Mesenchymal stem cell (in vitro differentiated cells and primary cell): ENCODE measurements around the gene APOM.

ENCODE experiments used
- DNase-seq: peaks from one replicate; pipeline ENCODE4 v3.0.0-alpha.2; 2013
- H2AFZ ChIP-seq: one replicate; pipeline ENCODE4 v1.6.1; 2013; ENCODE audit warnings: low read depth, mild to moderate bottlenecking, control low read depth, inconsistent platforms, low read length, moderate library complexity
- H2AK5ac ChIP-seq: 2 replicates; pipeline ENCODE4 v1.6.1; 2013; ENCODE audit warnings: low read length, moderate library complexity, mild to moderate bottlenecking, inconsistent platforms; ENCODE audit not compliant: severe bottlenecking
- H2BK120ac ChIP-seq: one replicate; pipeline ENCODE4 v1.6.1; 2013; ENCODE audit warnings: low read depth, mild to moderate bottlenecking, inconsistent platforms, low read length, moderate library complexity
- H2BK12ac ChIP-seq, 2 experiments: one replicate each; pipeline ENCODE4 v1.6.1; 2013; ENCODE audit warnings: inconsistent platforms in 2 of 2, low read length in 2 of 2, mild to moderate bottlenecking in 2 of 2, moderate library complexity in 2 of 2, control low read depth in 1 of 2
- H2BK15ac ChIP-seq: one replicate; pipeline ENCODE4 v1.6.1; 2013; ENCODE audit warnings: mild to moderate bottlenecking, low read depth, inconsistent platforms; ENCODE audit not compliant: poor library complexity, severe bottlenecking
- H2BK5ac ChIP-seq: 2 replicates; pipeline ENCODE4 v1.6.1; 2013; ENCODE audit warnings: low read depth, mild to moderate bottlenecking, low read length, control low read depth, inconsistent platforms; ENCODE audit not compliant: poor library complexity, severe bottlenecking
- H3K14ac ChIP-seq, 2 experiments: one replicate each; pipeline ENCODE4 v1.6.1; 2013; ENCODE audit warnings: inconsistent platforms in 2 of 2, low read length in 2 of 2, control low read depth in 1 of 2, mild to moderate bottlenecking in 1 of 2, moderate library complexity in 1 of 2
- H3K18ac ChIP-seq, 2 experiments: one replicate each; pipeline ENCODE4 v1.6.1; 2013; ENCODE audit warnings: inconsistent platforms in 2 of 2, low read length in 2 of 2, control low read depth in 1 of 2, low read depth in 1 of 2, mild to moderate bottlenecking in 1 of 2
- H3K23ac ChIP-seq, 2 experiments: one replicate each; pipeline ENCODE4 v1.6.1; 2013; ENCODE audit warnings: inconsistent platforms in 2 of 2, low read length in 2 of 2, mild to moderate bottlenecking in 2 of 2, moderate library complexity in 2 of 2, control low read depth in 1 of 2
- H3K27ac ChIP-seq: 2 replicates; pipeline ENCODE4 v1.5.1; 2013; ENCODE audit warnings: mild to moderate bottlenecking, moderate library complexity, low read length, control low read depth, inconsistent platforms; ENCODE audit not compliant: poor library complexity, severe bottlenecking
- H3K27me3 ChIP-seq, 2 experiments: 2 replicates each; pipeline versions ENCODE4 v1.6.1 to v1.7.0; 2013; ENCODE audit warnings: low read length in 2 of 2, mild to moderate bottlenecking in 2 of 2, moderate library complexity in 2 of 2, control low read depth in 1 of 2, inconsistent platforms in 1 of 2; ENCODE audit not compliant: control insufficient read depth in 1 of 2, insufficient read depth in 1 of 2
- H3K36me3 ChIP-seq, 2 experiments: 2 replicates each; pipeline versions ENCODE4 v1.6.1 to v1.7.0; 2013; ENCODE audit warnings: low read length in 2 of 2, control low read depth in 1 of 2, inconsistent platforms in 1 of 2, low read depth in 1 of 2, mild to moderate bottlenecking in 1 of 2; ENCODE audit not compliant: insufficient read depth in 2 of 2, control insufficient read depth in 1 of 2
- H3K4ac ChIP-seq, 2 experiments: one replicate each; pipeline ENCODE4 v1.6.1; 2013; ENCODE audit warnings: inconsistent platforms in 2 of 2, low read length in 2 of 2, mild to moderate bottlenecking in 2 of 2, moderate library complexity in 2 of 2, control low read depth in 1 of 2, low read depth in 1 of 2
- H3K4me1 ChIP-seq: 2 replicates; pipeline ENCODE4 v1.6.1; 2013; ENCODE audit warnings: low read depth, low read length, control low read depth; ENCODE audit not compliant: control insufficient read depth, insufficient read depth
- H3K4me2 ChIP-seq: 2 replicates; pipeline ENCODE4 v1.6.1; 2013; ENCODE audit warnings: low read length, mild to moderate bottlenecking, inconsistent platforms; ENCODE audit not compliant: poor library complexity, severe bottlenecking
- H3K4me3 ChIP-seq, 2 experiments: 2 replicates each; pipeline versions ENCODE4 v1.5.1 to v1.7.0; 2013; ENCODE audit warnings: low read length in 2 of 2, mild to moderate bottlenecking in 2 of 2, control low read depth in 1 of 2, low read depth in 1 of 2; ENCODE audit not compliant: insufficient read depth in 1 of 2
- H3K79me1 ChIP-seq: replicated peaks from 2 replicates; pipeline ENCODE4 v1.6.1; 2013; ENCODE audit warnings: mild to moderate bottlenecking, control low read depth, low read length, inconsistent platforms; ENCODE audit not compliant: poor library complexity, severe bottlenecking
- H3K9ac ChIP-seq: 2 replicates; pipeline ENCODE4 v1.7.0; 2013; ENCODE audit warnings: mild to moderate bottlenecking, low read length, moderate library complexity
- H3K9me3 ChIP-seq: 2 replicates; pipeline ENCODE4 v1.7.0; 2013; ENCODE audit warnings: mild to moderate bottlenecking, low read length; ENCODE audit not compliant: control insufficient read depth
- H4K8ac ChIP-seq: one replicate; pipeline ENCODE4 v1.6.1; 2013; ENCODE audit warnings: inconsistent platforms, mild to moderate bottlenecking, low read length, moderate library complexity
- H4K91ac ChIP-seq: one replicate; pipeline ENCODE4 v1.6.1; 2013; ENCODE audit warnings: mild to moderate bottlenecking, low read length, inconsistent platforms
- WGBS: methylation state at CpG from one replicate; pipeline ENCODE4 v1.1.7; 2013; ENCODE audit warnings: mixed read lengths; 5-methylcytosine and 5-hydroxymethylcytosine counted together

Gene APOM

DNA sequence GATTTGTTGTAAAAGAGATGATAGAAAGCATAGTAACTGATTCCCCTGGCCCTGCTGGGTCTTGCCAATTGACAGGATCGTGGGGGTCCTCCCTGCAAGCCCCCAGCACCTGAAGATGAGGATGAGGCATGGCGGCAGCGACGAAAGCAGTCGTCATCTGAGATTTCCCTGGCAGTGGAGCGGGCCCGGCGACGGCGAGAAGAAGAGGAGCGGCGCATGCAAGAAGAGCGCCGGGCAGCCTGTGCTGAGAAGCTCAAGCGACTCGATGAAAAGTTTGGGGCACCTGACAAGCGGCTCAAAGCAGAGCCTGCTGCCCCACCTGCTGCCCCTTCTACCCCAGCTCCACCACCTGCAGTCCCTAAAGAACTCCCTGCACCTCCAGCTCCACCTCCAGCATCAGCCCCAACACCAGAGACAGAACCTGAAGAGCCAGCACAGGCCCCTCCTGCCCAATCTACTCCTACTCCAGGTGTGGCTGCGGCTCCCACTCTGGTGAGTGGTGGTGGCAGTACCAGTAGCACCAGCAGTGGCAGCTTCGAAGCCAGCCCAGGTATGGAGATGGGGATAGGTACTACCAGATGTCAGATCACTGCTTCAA lies 27.9 kb upstream of the APOM start:
- H3K9me3 ChIP-seq: no peaks in the 10 kb centered on the region
- H2BK120ac ChIP-seq: no peak overlapping the region
- peaks cover 18% of the 10 kb centered on the region for H3K79me1 ChIP-seq
- H3K27ac ChIP-seq: no peak overlapping the region
- no peak overlapping the region for H2AFZ ChIP-seq
- H3K4me3 ChIP-seq: no peak overlapping the region
- no peak overlapping the region for H3K23ac ChIP-seq
- no peak overlapping the region for H2BK15ac ChIP-seq
- H3K14ac ChIP-seq: no peak overlapping the region
- peaks cover 93 to 98% of the 10 kb centered on the region in 2 experiments for H3K36me3 ChIP-seq
- H4K8ac ChIP-seq: no peak overlapping the region
- H3K18ac ChIP-seq: no peak overlapping the region
- peaks cover 7% of the 10 kb centered on the region for H3K4me1 ChIP-seq
- H2BK12ac ChIP-seq: no peak overlapping the region
- no peak overlapping the region for H2BK5ac ChIP-seq
- H4K91ac ChIP-seq: no peak overlapping the region
- no peak overlapping the region for H3K9ac ChIP-seq
- no peak overlapping the region for H2AK5ac ChIP-seq
- DNase-seq: no peak
- no peak overlapping the region for H3K4ac ChIP-seq
- H3K4me2 ChIP-seq: no peak overlapping the region
- 99% methylated on average over 19 of the region's 19 CpGs for WGBS
- H3K27me3 ChIP-seq: no peaks in the 10 kb centered on the region

DNA sequence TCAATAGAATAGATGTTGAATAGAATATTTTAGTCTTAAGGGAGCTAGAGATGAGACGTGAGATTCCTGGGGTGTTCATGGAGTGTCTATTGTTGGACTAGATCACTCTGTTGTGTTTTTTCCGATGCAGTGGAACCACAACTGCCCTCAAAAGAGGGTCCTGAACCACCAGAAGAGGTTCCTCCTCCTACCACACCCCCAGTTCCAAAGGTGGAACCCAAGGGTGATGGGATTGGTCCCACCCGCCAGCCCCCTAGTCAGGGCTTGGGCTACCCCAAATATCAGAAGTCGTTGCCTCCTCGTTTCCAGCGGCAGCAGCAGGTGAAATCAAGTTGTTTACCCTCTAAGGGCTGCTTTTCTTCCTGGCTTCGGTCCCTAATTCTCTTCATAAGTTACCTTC lies 26.7 kb upstream of the APOM start:
- H3K27me3 ChIP-seq: no peaks in the 10 kb centered on the region
- H2BK5ac ChIP-seq: no peak overlapping the region
- no peak overlapping the region for H4K91ac ChIP-seq
- no peak overlapping the region for H3K23ac ChIP-seq
- no peak overlapping the region for H3K9ac ChIP-seq
- no peak overlapping the region for H2BK15ac ChIP-seq
- no peak overlapping the region for H2AK5ac ChIP-seq
- no peak overlapping the region for H2AFZ ChIP-seq
- peaks cover 3% of the 10 kb centered on the region for H3K4me1 ChIP-seq
- no peaks in the 10 kb centered on the region for H3K9me3 ChIP-seq
- H3K18ac ChIP-seq: no peak overlapping the region
- H2BK120ac ChIP-seq: no peak overlapping the region
- H4K8ac ChIP-seq: no peak overlapping the region
- no peak overlapping the region for H3K4me2 ChIP-seq
- no peak overlapping the region for H3K4ac ChIP-seq
- H3K27ac ChIP-seq: no peak overlapping the region
- no peak overlapping the region for H3K14ac ChIP-seq
- peaks cover 22% of the 10 kb centered on the region for H3K79me1 ChIP-seq
- no peak overlapping the region for H2BK12ac ChIP-seq
- DNase-seq: no peak
- peaks cover 96 to 100% of the 10 kb centered on the region in 2 experiments for H3K36me3 ChIP-seq
- no peak overlapping the region for H3K4me3 ChIP-seq
- 96% methylated on average over 6 of the region's 7 CpGs for WGBS

DNA sequence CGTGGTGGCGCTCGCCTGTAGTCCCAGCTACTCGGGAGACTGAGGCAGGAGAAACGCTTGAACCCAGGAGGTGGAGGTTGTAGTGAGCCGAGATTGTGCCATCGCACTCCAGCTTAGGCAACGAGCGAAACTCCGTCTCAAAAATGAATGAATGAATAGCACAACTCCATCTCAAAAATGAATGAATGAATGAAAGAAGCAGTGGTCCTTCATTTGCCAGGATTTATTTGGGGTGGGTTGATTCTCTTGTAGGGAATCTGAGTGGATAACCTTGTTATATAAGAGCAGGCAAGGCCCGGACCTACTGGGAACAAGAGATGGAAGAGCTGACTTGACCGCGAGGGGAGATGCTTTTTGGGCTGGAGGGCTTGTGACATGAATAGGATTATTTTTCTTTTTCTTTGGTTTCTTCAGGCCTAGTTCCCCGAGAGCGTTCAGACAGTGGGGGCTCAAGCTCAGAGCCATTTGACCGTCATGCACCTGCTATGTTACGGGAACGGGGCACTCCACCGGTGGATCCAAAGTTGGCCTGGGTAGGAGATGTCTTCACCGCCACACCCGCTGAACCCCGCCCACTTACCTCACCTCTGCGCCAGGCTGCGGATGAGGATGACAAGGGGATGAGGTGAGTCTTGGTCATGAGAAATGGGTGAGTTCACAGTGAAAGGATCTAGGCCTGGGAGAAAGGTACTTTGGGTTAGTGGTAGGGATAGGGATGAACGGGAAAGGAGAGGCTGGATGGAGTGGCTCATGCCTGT lies 25.3 kb upstream of the APOM start:
- peaks cover 20% of the 10 kb centered on the region for H3K79me1 ChIP-seq
- no peak overlapping the region for H2BK12ac ChIP-seq
- H2AK5ac ChIP-seq: no peak overlapping the region
- H3K9me3 ChIP-seq: no peaks in the 10 kb centered on the region
- no peak overlapping the region for H2BK15ac ChIP-seq
- H2AFZ ChIP-seq: no peak overlapping the region
- peak overlapping the region; percentile 41 for H3K9ac ChIP-seq
- H4K8ac ChIP-seq: no peak overlapping the region
- H3K18ac ChIP-seq: no peak overlapping the region
- H3K4me3 ChIP-seq: no peak overlapping the region
- 98% methylated on average over 25 of the region's 25 CpGs for WGBS
- no peaks in the 10 kb centered on the region for H3K4me1 ChIP-seq
- no peak overlapping the region for H2BK5ac ChIP-seq
- no peak overlapping the region for H3K27ac ChIP-seq
- H3K23ac ChIP-seq: no peak overlapping the region
- H2BK120ac ChIP-seq: no peak overlapping the region
- H3K4ac ChIP-seq: no peak overlapping the region
- no peak overlapping the region for H3K4me2 ChIP-seq
- H4K91ac ChIP-seq: no peak overlapping the region
- no peak for DNase-seq
- peaks cover 96 to 100% of the 10 kb centered on the region in 2 experiments for H3K36me3 ChIP-seq
- H3K14ac ChIP-seq: no peak overlapping the region
- H3K27me3 ChIP-seq: no peaks in the 10 kb centered on the region

DNA sequence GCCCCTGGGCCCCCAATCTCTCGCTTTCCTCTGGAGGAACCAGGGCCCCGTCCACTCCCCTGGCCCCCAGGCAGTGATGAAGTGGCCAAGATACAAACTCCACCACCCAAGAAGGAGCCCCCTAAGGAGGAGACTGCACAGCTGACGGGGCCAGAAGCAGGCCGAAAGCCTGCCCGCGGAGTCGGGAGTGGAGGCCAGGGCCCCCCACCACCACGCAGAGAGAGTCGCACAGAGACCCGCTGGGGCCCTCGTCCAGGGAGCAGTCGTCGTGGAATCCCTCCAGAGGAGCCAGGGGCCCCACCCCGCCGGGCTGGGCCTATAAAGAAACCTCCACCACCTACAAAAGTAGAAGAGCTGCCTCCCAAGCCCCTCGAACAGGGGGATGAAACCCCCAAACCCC lies 24.5 kb upstream of the APOM start:
- no peak overlapping the region for H3K23ac ChIP-seq
- WGBS: 96% methylated on average over 16 of the region's 16 CpGs
- H2BK120ac ChIP-seq: no peak overlapping the region
- no peak overlapping the region for H3K27ac ChIP-seq
- no peak overlapping the region for H3K18ac ChIP-seq
- H3K14ac ChIP-seq: no peak overlapping the region
- H2BK15ac ChIP-seq: no peak overlapping the region
- no peak overlapping the region for H4K8ac ChIP-seq
- no peaks in the 10 kb centered on the region for H3K9me3 ChIP-seq
- no peak overlapping the region for H3K9ac ChIP-seq
- H3K27me3 ChIP-seq: no peaks in the 10 kb centered on the region
- DNase-seq: no peak
- H2AFZ ChIP-seq: no peak overlapping the region
- peaks cover 96 to 100% of the 10 kb centered on the region in 2 experiments for H3K36me3 ChIP-seq
- H2BK12ac ChIP-seq: no peak overlapping the region
- H3K4me3 ChIP-seq: no peak overlapping the region
- no peak overlapping the region for H4K91ac ChIP-seq
- no peak overlapping the region for H3K4ac ChIP-seq
- H3K79me1 ChIP-seq: peaks cover 21% of the 10 kb centered on the region
- no peak overlapping the region for H2BK5ac ChIP-seq
- no peak overlapping the region for H2AK5ac ChIP-seq
- no peaks in the 10 kb centered on the region for H3K4me1 ChIP-seq
- H3K4me2 ChIP-seq: no peak overlapping the region
